Activated naive CD8-positive, alpha-beta T cell treated with anti-CD3 and anti-CD28 coated beads, Interleukin-2, amount 50 U/mL, for 24 hours (primary cell): Measurements from ENCODE around the gene TRMT2A.

ENCODE experiments used
- ATAC-seq: fragments of 150-1000 bp; cut with Tn5 transposase; one replicate; pipeline ENCODE4 v1.10.0; 2021
- DNase-seq: peaks from one replicate; pipeline ENCODE4 v3.0.0; 2021
- H3K27ac Mint-ChIP-seq: one replicate; pipeline ENCODE4 v1.8.0; 2021; ENCODE audit warnings: mild to moderate bottlenecking, mixed read lengths
- H3K27me3 Mint-ChIP-seq: one replicate; pipeline ENCODE4 v1.8.0; 2021; ENCODE audit warnings: mixed read lengths
- H3K36me3 Mint-ChIP-seq: one replicate; pipeline ENCODE4 v1.8.0; 2021; ENCODE audit warnings: low read depth, mixed read lengths
- H3K4me1 Mint-ChIP-seq: one replicate; pipeline ENCODE4 v1.8.0; 2021; ENCODE audit warnings: mixed read lengths
- H3K4me3 Mint-ChIP-seq: one replicate; pipeline ENCODE4 v1.8.0; 2021; ENCODE audit warnings: mild to moderate bottlenecking, moderate library complexity, mixed read lengths
- H3K9me3 Mint-ChIP-seq: one replicate; pipeline ENCODE4 v1.8.0; 2021; ENCODE audit warnings: mixed read lengths

TRMT2A gene

GRCh38 chr22:20154602-20155187 is 37.7 kb upstream of the TRMT2A start:
- H3K9me3 Mint-ChIP-seq = no peaks in the 10 kb centered on the region
- no peak overlapping the region for H3K4me3 Mint-ChIP-seq
- DNase-seq (no peak), ATAC-seq (no peak)
- peaks cover 4% of the 10 kb centered on the region for H3K27me3 Mint-ChIP-seq
- no peaks in the 10 kb centered on the region for H3K36me3 Mint-ChIP-seq
- H3K27ac Mint-ChIP-seq = no peak overlapping the region
- H3K4me1 Mint-ChIP-seq = no peaks in the 10 kb centered on the region

- Mint-ChIP-seq H3K27me3 (peaks cover 2% of the 10 kb centered on the region), H3K9me3 (no peaks in the 10 kb centered on the region), H3K27ac (no peak overlapping the region), H3K4me3 (no peak overlapping the region), H3K36me3 (no peaks in the 10 kb centered on the region), H3K4me1 (no peaks in the 10 kb centered on the region)
- DNase-seq (no peak), ATAC-seq (no peak)
These were observed 36.9 kb upstream of the TRMT2A start for GRCh38 chr22:20153945-20154344.

- DNase-seq (no peak), ATAC-seq (no peak)
- Mint-ChIP-seq H3K27me3 (peaks cover 2% of the 10 kb centered on the region), H3K4me3 (no peak overlapping the region), H3K9me3 (no peaks in the 10 kb centered on the region), H3K27ac (no peak overlapping the region), H3K36me3 (no peaks in the 10 kb centered on the region), H3K4me1 (no peaks in the 10 kb centered on the region)
These were observed 35.5 kb upstream of the TRMT2A start for GRCh38 chr22:20152464-20152890.

- H3K4me1 Mint-ChIP-seq = peaks cover 5% of the 10 kb centered on the region
- DNase-seq (no peak), ATAC-seq (no peak)
- no peaks in the 10 kb centered on the region for H3K9me3 Mint-ChIP-seq
- no peaks in the 10 kb centered on the region for H3K27me3 Mint-ChIP-seq
- H3K4me3 Mint-ChIP-seq = no peak overlapping the region
- H3K36me3 Mint-ChIP-seq = no peaks in the 10 kb centered on the region
- H3K27ac Mint-ChIP-seq = peak overlapping the region; percentile 49
These were observed 34.2 kb upstream of the TRMT2A start for GRCh38 chr22:20151276-20151588.

- no peaks in the 10 kb centered on the region for H3K9me3 Mint-ChIP-seq
- H3K27ac Mint-ChIP-seq = peak within 1 kb of the TSS; percentile 49
These were observed 33.6 kb upstream of the TRMT2A start, which contains the start of gene CCDC188 for GRCh38 chr22:20150381-20151275. TSS of gene CCDC188 (minus strand) at chr22:20151055. CDS start at chr22:20150986, 69 bp downstream.

GRCh38 chr22:20149257-20150250 is 32.5 kb upstream of the TRMT2A start:
- DNase-seq (no peak), ATAC-seq (no peak)
- Mint-ChIP-seq H3K36me3 (no peaks in the 10 kb centered on the region), H3K27me3 (no peaks in the 10 kb centered on the region), H3K9me3 (no peaks in the 10 kb centered on the region), H3K4me3 (no peak overlapping the region), H3K4me1 (peaks cover 5% of the 10 kb centered on the region), H3K27ac (no peak overlapping the region)

More at GRCh38 chr22:20150381-20151275, 33.6 kb upstream of the TRMT2A start, which contains the start of gene CCDC188:
- peaks cover 5% of the 10 kb centered on the region for H3K4me1 Mint-ChIP-seq
- no peaks in the 10 kb centered on the region for H3K27me3 Mint-ChIP-seq
- ATAC-seq (no peak), DNase-seq (no peak)
- H3K36me3 Mint-ChIP-seq = no peaks in the 10 kb centered on the region
- H3K4me3 Mint-ChIP-seq = no peak within 1 kb of the TSS

GRCh38 chr22:20148414-20148813 is 31.4 kb upstream of the TRMT2A start:
- no peak overlapping the region for H3K27ac Mint-ChIP-seq
- no peaks in the 10 kb centered on the region for H3K9me3 Mint-ChIP-seq
- no peak for DNase-seq
- ATAC-seq = no peak
- H3K27me3 Mint-ChIP-seq = no peaks in the 10 kb centered on the region
- H3K4me3 Mint-ChIP-seq = no peak overlapping the region
- H3K4me1 Mint-ChIP-seq = peaks cover 5% of the 10 kb centered on the region
- H3K36me3 Mint-ChIP-seq = no peaks in the 10 kb centered on the region

GRCh38 chr22:20147237-20147988 is 30.4 kb upstream of the TRMT2A start:
- ATAC-seq (no peak), DNase-seq (no peak)
- H3K27ac Mint-ChIP-seq = no peak overlapping the region
- no peaks in the 10 kb centered on the region for H3K27me3 Mint-ChIP-seq
- H3K4me1 Mint-ChIP-seq = peaks cover 5% of the 10 kb centered on the region
- H3K4me3 Mint-ChIP-seq = no peak overlapping the region
- no peaks in the 10 kb centered on the region for H3K9me3 Mint-ChIP-seq
- H3K36me3 Mint-ChIP-seq = no peaks in the 10 kb centered on the region

- Mint-ChIP-seq H3K27me3 (no peaks in the 10 kb centered on the region), H3K36me3 (no peaks in the 10 kb centered on the region), H3K4me1 (peaks cover 5% of the 10 kb centered on the region), H3K4me3 (no peak overlapping the region), H3K9me3 (no peaks in the 10 kb centered on the region), H3K27ac (no peak overlapping the region)
- DNase-seq (no peak), ATAC-seq (peak; percentile 26)
These were observed 29.8 kb upstream of the TRMT2A start for GRCh38 chr22:20146777-20147176.

- no peak for ATAC-seq
- DNase-seq = no peak
- Mint-ChIP-seq H3K9me3 (no peaks in the 10 kb centered on the region), H3K36me3 (no peaks in the 10 kb centered on the region), H3K27me3 (no peaks in the 10 kb centered on the region), H3K4me3 (no peak overlapping the region), H3K27ac (no peak overlapping the region), H3K4me1 (peaks cover 5% of the 10 kb centered on the region)
These were observed 28.8 kb upstream of the TRMT2A start for GRCh38 chr22:20145832-20146223.

- H3K36me3 Mint-ChIP-seq = no peaks in the 10 kb centered on the region
- ATAC-seq = no peak
These were observed 28.3 kb upstream of the TRMT2A start for GRCh38 chr22:20145206-20145831.

GRCh38 chr22:20143883-20144665 is 27.0 kb upstream of the TRMT2A start:
- Mint-ChIP-seq H3K36me3 (no peaks in the 10 kb centered on the region), H3K9me3 (no peaks in the 10 kb centered on the region), H3K27ac (no peak overlapping the region), H3K4me3 (no peak overlapping the region), H3K4me1 (peaks cover 5% of the 10 kb centered on the region), H3K27me3 (no peaks in the 10 kb centered on the region)
- DNase-seq (no peak), ATAC-seq (no peak)

More at GRCh38 chr22:20145206-20145831, 28.3 kb upstream of the TRMT2A start:
- no peaks in the 10 kb centered on the region for H3K27me3 Mint-ChIP-seq
- H3K4me1 Mint-ChIP-seq = peaks cover 5% of the 10 kb centered on the region
- DNase-seq = no peak
- no peak overlapping the region for H3K4me3 Mint-ChIP-seq
- no peak overlapping the region for H3K27ac Mint-ChIP-seq
- no peaks in the 10 kb centered on the region for H3K9me3 Mint-ChIP-seq
